A549 (cell line): ENCODE data around the gene HAUS8. TPM values are rescaled to one million over a fixed set of nuclear protein-coding genes. Genes with fewer than 3 reads are reported as not detected.
A peak's percentile ranks its signal among the peaks of the same experiment; 100 is the strongest.

Source experiments
- ATAC-seq, 2 experiments: fragments of 200-7000 bp in 1 of 2; fragments of >200 bp in 1 of 2; cut with Nextera tagmentation in 1 of 2; cut with Tn5 transposase in 1 of 2; 3 replicates each; pipeline versions ENCODE4 v1.8.0 to v1.9.1; 2018 to 2020; ENCODE audit warnings: mild to moderate bottlenecking in 1 of 2, moderate library complexity in 1 of 2
- CTCF ChIA-PET: fragments of 300-600 bp; sonication (Branson Sonifier 250); formaldehyde crosslinking; extraction: SDS; loops from one replicate; lab custom pipeline; 2021; ENCODE audit warnings: antibody characterized with exemption, inconsistent platforms; lab: Yijun Ruan, JAX
- POLR2A ChIA-PET: fragments of 350-600 bp; formaldehyde crosslinking; extraction: SDS; loops from one replicate; lab custom pipeline; 2021; ENCODE audit warnings: antibody characterized with exemption, inconsistent platforms; lab: Yijun Ruan, JAX
- DNase-seq, 2 experiments: peaks; one replicate each; pipeline versions ENCODE4 v3.0.0 to v3.0.0-alpha.2; 2011 to 2016; ENCODE audit warnings: low read depth in 1 of 2, low spot score in 1 of 2
- FAIRE-seq: peaks from 2 replicates; lab custom pipeline; 2011; peaks lifted over from hg19 to GRCh38; lab: Jason Lieb, UNC
- H3K27ac ChIP-seq, 2 experiments: fragments of >200 bp; sonication (Bioruptor Twin); formaldehyde crosslinking; 3 replicates each; pipeline ENCODE4 v1.5.1; 2016 to 2017
- H3K4me1 ChIP-seq: fragments of >200 bp; sonication (Bioruptor Twin); formaldehyde crosslinking; 3 replicates; pipeline ENCODE4 v1.6.1; 2016
- H3K4me2 ChIP-seq: fragments of >200 bp; sonication (Bioruptor Twin); formaldehyde crosslinking; 3 replicates; pipeline ENCODE4 v1.6.1; 2016
- H3K4me3 ChIP-seq: fragments of >200 bp; sonication (Bioruptor Twin); formaldehyde crosslinking; 3 replicates; pipeline ENCODE4 v1.5.1; 2016
- H3K9me3 ChIP-seq: fragments of >200 bp; sonication (Bioruptor Twin); formaldehyde crosslinking; 3 replicates; pipeline ENCODE4 v1.6.1; 2016
- BCL3 ChIP-seq: fragments of >200 bp; sonication (Bioruptor Twin); formaldehyde crosslinking; IDR thresholded peaks from 3 replicates; pipeline ENCODE4 v1.6.1; 2016
- CBX2 ChIP-seq: fragments of 200-600 bp; sonication (generic); IDR thresholded peaks from 2 replicates; pipeline ENCODE4 v1.6.1; 2016; ENCODE audit warnings: low read depth, mild to moderate bottlenecking, borderline replicate concordance
- CEBPB ChIP-seq, 2 experiments: fragments of >200 bp in 1 of 2; sonication (Bioruptor Twin) in 1 of 2; formaldehyde crosslinking in 1 of 2; IDR thresholded peaks; 2 replicates each; pipeline ENCODE4 v1.6.1; 2012 to 2016
- CHD2 ChIP-seq: fragments of 150-350 bp; IDR thresholded peaks from 2 replicates; pipeline ENCODE4 v1.6.1; 2014; ENCODE audit warnings: low read length; ENCODE audit not compliant: partially characterized antibody
- EHMT2 ChIP-seq: fragments of 200-600 bp; sonication (generic); IDR thresholded peaks from 2 replicates; pipeline ENCODE4 v1.6.1; 2016; ENCODE audit warnings: antibody characterized with exemption, low read depth, mild to moderate bottlenecking, moderate library complexity
- ESRRA ChIP-seq: fragments of 150-350 bp; IDR thresholded peaks from 2 replicates; pipeline ENCODE4 v1.6.1; 2014; ENCODE audit warnings: mild to moderate bottlenecking, low read length, borderline replicate concordance
- GATA3 ChIP-seq: IDR thresholded peaks from 2 replicates; pipeline ENCODE4 v1.6.1; 2012; ENCODE audit warnings: borderline replicate concordance
- HDAC2 ChIP-seq: fragments of 200-600 bp; sonication (generic); IDR thresholded peaks from 2 replicates; pipeline ENCODE4 v1.6.1; 2016
- HES2 ChIP-seq: fragments of >200 bp; sonication (Bioruptor Twin); formaldehyde crosslinking; IDR thresholded peaks from 2 replicates; pipeline ENCODE4 v1.6.1; 2016
- HOXA7 ChIP-seq: fragments of 250-450 bp; sonication (Bioruptor Pico); IDR thresholded peaks from 2 replicates; pipeline ENCODE4 v1.5.0; 2020; ENCODE audit warnings: mild to moderate bottlenecking, moderate library complexity
- HOXB13 ChIP-seq: fragments of 250-450 bp; sonication (Bioruptor Pico); IDR thresholded peaks from 2 replicates; pipeline ENCODE4 v1.5.0; 2020; ENCODE audit warnings: low read depth, mild to moderate bottlenecking, moderate library complexity
- MYC ChIP-seq: IDR thresholded peaks from 2 replicates; pipeline ENCODE4 v1.6.1; 2012; ENCODE audit warnings: mild to moderate bottlenecking, inconsistent platforms, low read length, improper control_type of control experiment, borderline replicate concordance
- NPAS2 ChIP-seq: fragments of 250-450 bp; sonication (Bioruptor Pico); IDR thresholded peaks from 2 replicates; pipeline ENCODE4 v1.8.0; 2022; ENCODE audit warnings: mild to moderate bottlenecking, moderate library complexity, borderline replicate concordance
- POLR2AphosphoS2 ChIP-seq: conservative IDR thresholded peaks from 2 replicates; pipeline ENCODE4 v1.6.1; 2012; ENCODE audit warnings: low read length, improper control_type of control experiment, inconsistent platforms
- RAD21 ChIP-seq, 2 experiments: fragments of >200 bp in 1 of 2; sonication (Bioruptor Twin) in 1 of 2; formaldehyde crosslinking in 1 of 2; IDR thresholded peaks in 1 of 2; conservative IDR thresholded peaks in 1 of 2; 2 replicates in 1 of 2; 3 replicates in 1 of 2; pipeline ENCODE4 v1.6.1; 2012 to 2018; ENCODE audit warnings: inconsistent platforms in 1 of 2
- RCOR1 ChIP-seq: fragments of 150-350 bp; IDR thresholded peaks from 2 replicates; pipeline ENCODE4 v1.6.1; 2014; ENCODE audit warnings: antibody characterized with exemption, low read length, low read depth
- REST ChIP-seq: fragments of 200-600 bp; sonication (generic); IDR thresholded peaks from 2 replicates; pipeline ENCODE4 v1.6.1; 2016; ENCODE audit warnings: antibody characterized with exemption, mild to moderate bottlenecking, moderate library complexity
- TFCP2L1 ChIP-seq: fragments of 250-450 bp; sonication (Bioruptor Pico); IDR thresholded peaks from 2 replicates; pipeline ENCODE4 v1.5.0; 2021; ENCODE audit warnings: mild to moderate bottlenecking
- TP53 ChIP-seq: fragments of 250-450 bp; sonication (Bioruptor Pico); IDR thresholded peaks from 2 replicates; pipeline ENCODE4 v1.5.0; 2021; ENCODE audit warnings: mild to moderate bottlenecking, moderate library complexity
- ZFP36 ChIP-seq: fragments of 450-650 bp; IDR thresholded peaks from 2 replicates; pipeline ENCODE4 v1.6.1; 2014; ENCODE audit warnings: borderline replicate concordance; ENCODE audit not compliant: partially characterized antibody
- ZNF302 ChIP-seq: fragments of 250-450 bp; sonication (Bioruptor Pico); IDR thresholded peaks from 2 replicates; pipeline ENCODE4 v1.9.0; 2021; ENCODE audit warnings: inconsistent platforms, mild to moderate bottlenecking, moderate library complexity
- WGBS: methylation state at CpG from one replicate; pipeline ENCODE4 v1.1.6; 2017; ENCODE audit errors: missing lambda C conversion rate; 5-methylcytosine and 5-hydroxymethylcytosine counted together
- polyA plus RNA-seq, 4 experiments: library from polyadenylated mRNA; depleted of rRNA in 3 of 4; stranded (reverse); fragments of >200 nt; fragmentation: RNase III in 1 of 4; extraction: RNeasy Plus Mini Kit Qiagen cat#74134 plus additional on column Dnase treatment in 1 of 4; gene quantifications; 2 replicates in 3 of 4; 3 replicates in 1 of 4; pipeline ENCODE4 v1.2.3, GENCODE V29; 2011 to 2017

Gene HAUS8
- polyA plus RNA-seq, 2 of the 4 experiments (the other 2 are of a cell fraction) = 15.1 to 16.2 TPM

GRCh38 chr19:17027535-17027975 lies 47.7 kb downstream of the HAUS8 start:
- DNase-seq = no peak
- TF ChIP-seq HDAC2 = no peak
- TF ChIP-seq RAD21 (conservative IDR thresholded peaks at IDR 0.05 in 1 of 2, IDR thresholded peaks at IDR 0.05 in 1 of 2) = no peak
- TF ChIP-seq CHD2 = no peak
- no peak for TF ChIP-seq TFCP2L1 (CRISPR knock-in tag)
- TF ChIP-seq NPAS2 (CRISPR knock-in tag) = no peak
- no peak for TF ChIP-seq POLR2AphosphoS2
- no peak overlapping the region for H3K27ac ChIP-seq
- H3K4me3 ChIP-seq = no peak overlapping the region
- H3K9me3 ChIP-seq = no peaks in the 10 kb centered on the region
- peak in 1 of 2 experiments; percentile 30; a peak in 2 of 6 replicates for ATAC-seq
- peak overlapping the region; percentile 77 for H3K4me2 ChIP-seq
- FAIRE-seq = no peak
- 42% methylated on average over 7 of the region's 7 CpGs for whole genome bisulfite sequencing
- ChIA-PET CTCF (interaction anchor here (0.6 kb wide), 1 partner anchor 239 kb away, joined by 3 read pairs; no protein-coding TSS in a partner anchor), POLR2A (no interaction called here)
- no peaks in the 10 kb centered on the region for H3K4me1 ChIP-seq

- H3K4me3 ChIP-seq = peak within 1 kb of the TSS; percentile 38; the same call in 2 of the 3 replicates
- FAIRE-seq = no peak
- 0% methylated on average over 1 of the region's 67 CpGs for WGBS
Measured at GRCh38 chr19:17026706-17027534, 48.3 kb downstream of the HAUS8 start, which contains the start of gene CPAMD8. Gene CPAMD8, minus strand, starts transcription at chr19:17026810. Its CDS starts 168 bp downstream, at chr19:17026642.

More at GRCh38 chr19:17026706-17027534, 48.3 kb downstream of the HAUS8 start, which contains the start of gene CPAMD8:
- H3K9me3 ChIP-seq = no peaks in the 10 kb centered on the region
- peak within 1 kb of the TSS; percentile 77 for H3K4me2 ChIP-seq
- ATAC-seq (peak in 1 of 2 experiments; percentile 37; a peak in 2 of 6 replicates), DNase-seq (no peak)
- CTCF ChIA-PET = interaction anchor here (0.6 kb wide), 1 partner anchor 240 kb away, joined by 3 read pairs; no protein-coding TSS in a partner anchor
- peak within 1 kb of the TSS in 1 of 2 experiments; percentile 62; a peak in 2 of 6 replicates for H3K27ac ChIP-seq
- TF ChIP-seq TFCP2L1 (CRISPR knock-in tag) (no peak), EHMT2 (no peak), CBX2 (no peak), RAD21 (conservative IDR thresholded peaks at IDR 0.05 in 1 of 2, IDR thresholded peaks at IDR 0.05 in 1 of 2) (no peak), GATA3 (no peak), TP53 (no peak), RCOR1 (no peak), HES2 (no peak), ZFP36 (no peak), HOXA7 (CRISPR knock-in tag) (no peak), MYC (no peak), ESRRA (no peak), NPAS2 (CRISPR knock-in tag) (no peak), BCL3 (no peak), HOXB13 (no peak), ZNF302 (CRISPR knock-in tag) (no peak), POLR2AphosphoS2 (no peak), CEBPB (IDR thresholded peaks at IDR 0.05) (no peak), REST (no peak)
- POLR2A ChIA-PET = no interaction called here
- no peaks in the 10 kb centered on the region for H3K4me1 ChIP-seq
